GM21737 (cell line): Measurements from ENCODE around the gene GALNT9.

ENCODE experiments used
- ATAC-seq: cut with Tn5 transposase; IDR thresholded peaks from one replicate; pipeline ENCODE4 v1.9.1; 2021; ENCODE audit warnings: mild to moderate bottlenecking, moderate library complexity; ENCODE audit not compliant: unreplicated experiment

Gene GALNT9

DNA sequence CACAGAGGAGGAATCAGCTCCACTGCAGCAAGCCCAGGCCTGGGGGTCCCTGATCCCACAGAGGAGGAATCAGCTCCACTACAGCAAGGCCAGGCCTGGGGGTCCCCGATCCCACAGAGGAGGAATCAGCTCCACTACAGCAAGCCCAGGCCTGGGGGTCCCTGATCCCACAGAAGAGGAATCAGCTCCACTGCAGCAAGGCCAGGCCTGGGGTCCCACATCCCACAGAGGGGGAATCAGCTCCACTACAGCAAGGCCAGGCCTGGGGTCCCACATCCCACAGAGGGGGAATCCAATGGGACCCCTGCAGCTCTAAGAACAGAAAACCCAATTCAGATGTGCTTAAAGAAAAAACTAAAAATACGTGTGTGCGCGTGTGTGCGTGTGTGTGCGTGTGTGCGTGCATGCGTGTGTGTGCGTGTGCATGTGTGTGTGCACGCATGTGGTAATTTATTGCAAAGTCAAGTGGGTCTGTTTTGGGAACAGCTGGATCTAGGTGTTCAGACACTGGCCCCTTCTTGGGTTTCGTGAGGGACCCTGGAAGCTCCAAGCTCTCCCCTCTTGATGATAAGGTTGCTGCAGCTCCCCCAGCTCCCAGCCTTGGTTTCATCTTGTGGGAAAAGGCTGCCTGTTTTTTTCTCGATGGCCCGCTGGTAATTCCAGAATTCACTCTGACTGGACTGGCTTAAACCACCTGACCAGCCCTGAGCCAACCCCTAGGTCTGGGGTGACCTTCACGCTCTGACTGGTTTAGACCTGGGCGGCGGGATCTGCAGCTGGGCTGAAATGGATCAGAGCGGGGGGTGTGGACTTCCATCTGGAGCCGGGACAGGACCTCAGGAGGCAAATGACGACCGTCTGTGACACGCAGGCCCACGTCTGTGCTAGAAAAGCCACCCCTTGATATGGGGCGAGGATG lies 47.1 kb downstream of the GALNT9 start:
- ATAC-seq, result no peak

DNA sequence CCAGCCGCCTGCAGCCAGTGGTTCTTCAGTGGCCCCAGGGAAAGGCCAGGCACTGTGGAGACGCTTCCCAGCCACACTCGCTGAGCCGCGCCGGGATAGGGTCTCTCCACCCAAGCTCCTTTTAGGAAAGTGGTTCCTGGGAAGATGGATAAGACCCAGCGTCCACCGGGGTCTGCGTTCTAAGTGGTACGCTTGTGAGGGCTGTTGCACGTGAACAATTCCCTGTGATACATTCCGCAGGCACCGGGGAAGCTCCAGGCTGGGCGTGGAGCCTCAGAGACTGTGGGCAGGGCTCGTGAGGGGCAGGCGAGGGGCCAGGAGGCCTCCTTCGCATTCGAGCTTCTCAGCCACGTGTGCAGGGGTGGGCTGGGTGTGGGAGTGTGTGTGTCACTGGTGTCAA lies 48.4 kb downstream of the GALNT9 start:
- no peak for ATAC-seq

- ATAC-seq, result no peak
Measured at GRCh38 chr12:132280406-132280805, 49.0 kb downstream of the GALNT9 start.

DNA sequence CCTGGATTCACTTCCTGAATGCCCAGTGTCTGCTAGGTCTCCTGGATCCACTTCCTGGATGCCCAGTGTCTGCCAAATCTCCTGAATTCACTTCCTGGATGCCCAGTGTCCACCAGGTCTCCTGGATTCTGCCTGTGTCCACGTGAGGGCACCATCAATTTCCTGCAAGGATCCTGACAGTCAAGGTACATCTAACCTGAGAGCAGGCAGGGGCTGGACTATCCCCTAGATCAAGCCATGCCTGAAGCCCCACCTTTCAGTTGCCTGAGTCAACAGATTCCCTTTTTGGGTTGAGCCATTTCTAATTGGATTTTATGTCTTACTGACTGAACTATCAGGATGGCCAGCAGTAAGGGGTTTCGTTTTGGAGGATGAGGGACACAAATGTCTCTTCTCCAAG lies 49.5 kb downstream of the GALNT9 start:
- no peak for ATAC-seq

DNA sequence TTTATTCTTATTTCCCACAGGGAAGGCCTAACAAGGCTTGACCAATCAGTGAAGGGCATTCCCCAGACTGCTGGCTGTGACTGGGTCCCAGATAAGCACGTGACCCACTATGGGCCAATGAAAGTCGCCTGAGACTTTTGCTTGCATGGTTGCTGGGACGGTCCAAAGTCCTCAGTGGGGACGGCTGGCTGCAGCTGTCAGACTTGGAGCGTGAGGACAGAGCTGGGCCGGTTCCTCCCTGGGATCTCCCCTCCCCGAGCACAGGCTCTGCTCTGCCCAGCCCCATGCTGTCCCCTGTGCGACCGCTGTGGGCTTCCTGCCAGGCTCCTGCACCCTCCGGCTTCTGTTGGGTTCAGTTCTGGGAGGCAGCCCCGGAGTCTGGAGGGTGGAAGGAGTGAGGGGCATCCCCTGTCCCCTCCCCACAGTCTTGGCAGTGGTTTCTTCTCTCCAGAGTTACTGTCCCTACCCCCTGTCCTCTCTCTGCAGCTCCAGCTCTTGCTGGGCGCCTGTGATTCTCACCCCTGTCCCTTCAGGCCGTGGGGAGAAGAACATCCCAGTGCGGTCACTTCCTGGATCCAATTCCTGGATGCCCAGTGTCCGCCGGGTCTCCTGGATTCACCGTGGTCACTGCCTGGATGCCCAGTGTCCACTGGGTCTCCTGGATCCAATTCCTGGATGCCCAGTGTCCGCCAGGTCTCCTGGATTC lies 50.1 kb downstream of the GALNT9 start:
- ATAC-seq, result no peak

GRCh38 chr12:132278401-132279183 lies 50.8 kb downstream of the GALNT9 start:
- no peak for ATAC-seq

GRCh38 chr12:132277949-132278348 lies 51.4 kb downstream of the GALNT9 start:
- no peak for ATAC-seq

GRCh38 chr12:132277374-132277941 lies 51.9 kb downstream of the GALNT9 start:
- ATAC-seq, result no peak

DNA sequence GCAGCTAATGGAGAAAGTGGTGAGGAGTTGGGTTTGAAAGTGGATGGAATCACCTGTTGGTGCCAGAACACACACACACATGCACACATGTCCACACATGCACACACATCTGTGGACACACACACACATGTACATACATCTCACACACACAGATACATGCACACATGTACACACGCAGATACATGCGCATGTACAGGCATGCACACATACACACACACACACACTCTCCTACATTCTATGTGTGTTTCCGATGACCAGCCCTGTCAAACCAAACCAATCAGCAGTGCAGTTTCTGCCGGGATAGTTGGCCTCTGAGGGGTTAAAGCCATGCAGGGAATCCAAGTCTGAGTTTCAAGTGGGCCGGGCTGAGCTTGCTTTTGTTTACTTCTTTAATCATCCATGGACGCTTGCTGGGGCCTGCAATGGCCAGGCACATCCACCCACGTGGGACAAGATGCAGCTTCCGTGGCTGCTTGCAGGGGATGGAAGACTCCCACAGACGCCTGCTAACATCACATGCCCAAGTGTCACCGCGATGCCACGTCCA lies 52.5 kb downstream of the GALNT9 start:
- no peak for ATAC-seq

GRCh38 chr12:132276066-132276826 lies 53.1 kb downstream of the GALNT9 start:
- ATAC-seq, result no peak

GRCh38 chr12:132275631-132276030 lies 53.8 kb downstream of the GALNT9 start:
- ATAC-seq, result no peak

DNA sequence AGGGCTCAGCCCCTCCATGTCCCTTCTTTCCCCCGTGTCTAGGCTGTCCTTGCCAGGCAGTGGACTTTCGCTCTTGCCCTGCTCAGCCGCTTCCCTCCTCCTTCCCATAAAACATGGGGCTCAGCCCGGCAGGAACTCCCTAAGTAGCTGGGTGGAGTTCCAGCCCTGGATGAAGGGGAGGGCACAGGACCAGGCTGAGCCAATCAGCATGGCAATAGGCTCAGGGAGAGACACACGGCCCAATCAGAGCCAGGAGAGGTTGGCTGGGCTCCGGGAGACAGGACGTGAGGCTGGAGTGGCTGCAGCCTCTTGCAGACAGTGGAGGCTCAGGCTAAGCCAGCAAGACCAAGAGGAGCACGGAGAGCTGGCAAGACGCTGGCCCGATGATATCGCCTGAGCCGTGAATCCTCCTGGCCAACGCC lies 54.3 kb downstream of the GALNT9 start:
- no peak for ATAC-seq

GRCh38 chr12:132273992-132274334 lies 55.4 kb downstream of the GALNT9 start:
- ATAC-seq, result no peak

GRCh38 chr12:132272711-132273110 lies 56.7 kb downstream of the GALNT9 start:
- no peak for ATAC-seq

- ATAC-seq, result no peak
Measured at GRCh38 chr12:132271755-132272092, 57.7 kb downstream of the GALNT9 start.

DNA sequence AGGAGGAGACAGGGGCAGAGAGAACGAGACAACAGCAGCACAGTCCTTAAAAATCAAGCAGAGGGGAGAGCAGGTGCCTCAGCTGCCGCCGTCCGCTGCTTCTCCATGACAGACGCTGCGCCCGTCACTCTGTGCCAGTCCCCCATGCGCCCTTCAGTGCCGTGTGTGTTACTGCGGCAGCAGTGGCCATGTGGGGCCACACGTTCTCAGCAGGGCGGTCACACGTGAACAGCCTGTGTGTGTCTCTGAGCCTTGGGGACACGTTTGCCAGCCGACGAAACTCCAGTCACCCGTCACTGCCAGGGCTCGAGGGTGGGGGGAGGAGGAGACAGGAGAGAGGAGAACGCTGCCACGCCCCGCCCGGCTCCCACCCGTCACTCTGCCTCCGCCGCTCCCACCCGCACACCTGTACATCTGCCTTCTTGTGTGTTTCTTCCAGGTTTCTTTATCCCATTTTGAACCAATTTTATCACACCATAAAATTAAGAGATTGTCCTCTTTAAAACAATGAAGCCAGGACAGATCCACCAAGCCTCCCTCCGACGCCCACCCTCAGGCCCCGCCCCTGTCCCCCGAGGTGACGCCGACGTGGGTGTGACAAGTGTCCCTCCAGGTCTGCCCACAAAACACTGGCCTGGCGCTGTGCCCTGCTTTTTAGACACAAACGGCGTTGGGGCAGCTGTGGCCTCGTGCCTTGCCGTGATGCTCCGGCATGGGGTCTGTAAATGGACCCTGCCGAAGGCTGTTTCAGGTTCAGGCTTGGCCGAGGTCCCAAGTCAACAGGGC lies 58.2 kb downstream of the GALNT9 start:
- no peak for ATAC-seq

DNA sequence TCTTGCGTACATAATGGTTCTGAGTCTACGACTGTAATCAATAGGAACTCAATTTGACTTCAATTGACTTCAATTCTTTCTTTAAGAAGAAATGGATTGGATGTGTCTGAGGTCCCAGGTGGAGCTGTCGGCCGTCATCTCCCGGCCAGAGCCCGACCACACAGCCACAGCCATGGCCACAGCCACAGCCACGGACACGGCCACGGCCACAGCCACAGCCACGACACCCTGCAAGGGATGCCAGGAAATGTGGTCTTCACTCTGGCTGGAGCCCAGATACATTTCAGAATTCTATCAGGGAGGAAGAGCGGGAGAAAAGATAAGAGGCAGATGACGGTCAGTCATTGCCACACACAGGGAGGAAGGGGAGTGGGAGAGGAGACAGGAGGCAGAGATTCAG lies 58.9 kb downstream of the GALNT9 start:
- no peak for ATAC-seq

GRCh38 chr12:132269271-132269968 lies 60.0 kb downstream of the GALNT9 start:
- ATAC-seq, result no peak

DNA sequence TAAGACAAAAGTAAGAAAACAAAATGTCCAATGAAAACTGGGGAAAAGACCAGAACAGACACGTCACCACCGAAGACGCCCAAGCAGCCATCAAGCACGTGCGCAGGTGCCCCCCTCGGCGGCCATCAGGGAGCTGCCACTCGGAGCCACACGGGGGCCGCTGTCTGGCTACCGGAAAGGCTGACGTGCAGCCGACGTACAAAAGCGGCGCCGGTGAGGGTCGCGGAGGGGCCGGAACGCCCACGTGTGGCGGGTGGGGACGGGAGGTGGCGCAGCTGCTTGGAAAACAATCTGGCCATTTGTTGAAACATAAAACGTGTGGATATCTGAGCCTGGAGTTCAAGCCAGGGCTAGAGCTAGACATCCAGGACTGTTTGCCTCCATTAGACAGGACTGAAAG lies 60.7 kb downstream of the GALNT9 start:
- no peak for ATAC-seq
